ENCODE measurements around the gene LRRC27.
"Not testable (repeated sequence)": the region's sequence is repeated elsewhere in the genome, so short reads cannot be mapped to it uniquely, and the experiment has no call there.

Gene LRRC27

DNA sequence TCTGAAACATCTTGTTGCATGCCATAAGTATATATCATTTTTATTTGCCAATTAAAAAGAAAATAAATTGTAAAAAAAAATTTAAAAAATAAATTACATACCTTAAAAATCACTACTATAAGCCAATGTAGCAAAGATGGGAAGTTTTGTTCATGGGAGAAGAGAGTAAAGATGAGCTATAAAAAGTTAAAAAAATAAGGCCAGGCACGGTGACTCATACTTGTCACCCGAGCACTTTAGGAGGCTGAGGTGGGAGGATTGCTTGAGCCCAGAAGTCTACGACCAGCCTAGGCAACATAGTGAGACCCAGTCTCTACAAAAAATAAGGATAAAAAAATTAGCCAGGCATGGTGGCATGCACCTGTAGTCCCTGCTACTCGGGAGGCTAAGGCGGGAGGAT, 15.9 kb upstream of the LRRC27 start:
- DNase-seq, result no peak

GRCh38 chr10:132317477-132317876, 14.5 kb upstream of the LRRC27 start:
- not testable (repeated sequence) for DNase-seq

DNA sequence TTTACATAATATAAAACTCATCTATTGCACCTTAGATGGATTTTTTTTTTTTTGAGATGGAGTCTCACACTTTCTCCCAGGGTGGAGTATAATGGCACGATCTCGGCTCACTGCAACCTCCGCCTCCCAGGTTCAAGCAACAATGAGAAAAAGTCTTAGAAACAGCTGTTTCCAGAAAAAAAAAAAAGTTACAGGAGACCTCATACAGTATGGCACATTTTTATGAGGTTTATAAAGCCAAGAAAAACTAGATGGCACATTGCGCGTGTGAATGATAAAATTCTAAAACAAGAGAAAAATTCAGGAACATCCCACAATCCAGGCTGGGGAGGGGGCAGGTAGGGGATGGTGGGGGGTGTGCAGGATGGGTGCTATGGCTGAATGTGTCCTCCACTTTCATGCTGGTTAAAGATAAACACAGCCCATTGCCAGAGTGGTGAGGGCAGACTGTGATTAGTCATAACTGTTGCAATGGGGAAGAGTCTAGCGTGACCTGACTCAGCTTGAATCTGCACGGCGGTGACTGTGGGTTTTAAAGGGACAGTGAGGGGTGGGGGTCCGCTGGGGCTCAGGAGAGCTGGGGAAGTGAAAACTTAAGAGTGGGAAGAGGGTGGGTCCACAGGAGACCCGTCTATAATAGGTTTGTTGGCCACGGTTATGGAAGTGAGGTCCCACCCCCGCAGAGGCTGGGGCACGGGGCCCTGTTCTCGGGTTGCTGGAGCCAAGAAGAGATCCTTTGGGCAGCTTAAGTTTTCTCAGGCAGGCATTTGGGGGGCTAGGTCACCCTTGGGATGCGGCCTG, 11.9 kb upstream of the LRRC27 start:
- peak; percentile 23 for DNase-seq

DNA sequence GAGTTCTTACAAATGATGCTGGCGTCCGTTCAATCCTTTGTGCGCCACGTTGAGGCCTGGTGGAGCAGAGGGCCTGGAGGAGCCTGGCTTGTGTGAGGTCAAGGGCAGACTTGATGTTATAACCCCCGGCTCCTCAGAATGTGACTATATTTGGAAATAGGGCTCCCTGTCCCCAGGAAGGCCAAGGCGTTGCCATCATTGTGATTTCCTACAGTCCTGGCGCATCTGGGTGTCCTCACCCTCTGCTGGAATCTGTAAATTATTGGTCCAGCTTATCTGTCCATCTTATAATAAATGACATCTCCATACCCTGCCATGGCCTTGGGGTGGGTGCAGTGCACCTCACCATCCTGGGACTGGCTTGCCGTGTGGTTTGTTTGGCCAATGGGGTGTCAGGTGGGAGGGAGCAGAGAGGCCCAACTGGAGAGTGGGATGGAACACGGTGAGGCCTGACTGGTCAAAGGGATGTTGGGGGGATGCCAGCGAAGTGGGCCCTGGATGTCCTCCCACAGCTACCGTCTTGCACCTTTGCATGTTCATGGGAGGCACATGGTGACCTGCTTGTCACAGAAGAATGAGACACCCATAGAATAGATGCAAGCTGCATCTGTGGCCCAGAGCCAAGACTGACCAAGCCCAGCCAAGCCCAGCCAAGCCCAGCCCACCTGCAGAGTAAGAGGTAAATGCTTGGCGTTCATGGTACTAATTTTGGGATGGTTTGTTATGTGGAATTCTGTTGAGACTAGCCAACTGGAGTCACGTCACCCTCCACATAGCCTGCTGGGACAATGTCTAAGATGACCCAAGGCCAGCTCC, 11.1 kb upstream of the LRRC27 start:
- DNase-seq, result no peak

DNA sequence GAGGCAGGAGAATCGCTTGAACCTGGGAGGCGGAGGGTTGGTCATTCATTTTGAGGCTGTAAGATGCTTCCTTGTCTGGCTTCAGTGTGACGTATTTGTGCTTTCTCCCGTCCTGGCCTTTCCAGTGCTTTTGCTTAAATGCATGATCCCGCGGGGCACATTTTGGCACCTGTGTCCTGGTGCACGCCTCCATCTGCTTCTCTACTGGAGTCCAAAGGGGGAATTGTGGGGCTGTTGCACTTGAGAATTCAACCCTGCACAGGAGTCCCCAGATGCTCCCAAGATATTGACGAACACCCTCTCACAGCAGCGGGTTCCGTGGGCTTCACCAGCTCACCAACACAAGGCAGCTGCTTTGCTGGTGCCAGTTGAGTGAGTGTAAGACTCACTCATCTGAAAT, 10.3 kb upstream of the LRRC27 start:
- no peak for DNase-seq

DNA sequence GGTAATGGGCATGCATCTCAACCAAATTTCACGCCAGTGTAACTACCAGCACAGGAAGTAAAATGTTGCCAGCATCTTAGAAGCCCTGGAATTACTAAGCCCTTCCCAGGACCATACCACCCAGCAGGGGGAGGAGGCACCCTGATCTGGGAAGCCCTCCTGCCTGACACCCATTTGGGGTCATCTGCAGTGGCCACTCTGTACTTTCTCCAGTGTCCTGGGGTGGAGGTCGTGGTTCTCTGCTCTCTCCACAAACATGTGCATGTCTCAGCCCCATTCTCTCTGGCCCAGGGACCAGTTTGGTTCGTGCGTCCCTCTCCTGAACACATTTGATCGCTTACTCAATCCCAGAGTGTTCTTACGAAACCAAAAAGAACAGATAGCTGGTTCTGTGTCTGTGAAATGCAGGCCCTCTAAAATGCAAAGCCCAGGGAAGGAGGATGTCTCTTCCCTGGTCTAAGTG, 9.4 kb upstream of the LRRC27 start:
- no peak for DNase-seq

- DNase-seq, result no peak
Measured at GRCh38 chr10:132324186-132324585, 7.8 kb upstream of the LRRC27 start.

GRCh38 chr10:132326344-132326889, 5.6 kb upstream of the LRRC27 start:
- no peak for DNase-seq

DNA sequence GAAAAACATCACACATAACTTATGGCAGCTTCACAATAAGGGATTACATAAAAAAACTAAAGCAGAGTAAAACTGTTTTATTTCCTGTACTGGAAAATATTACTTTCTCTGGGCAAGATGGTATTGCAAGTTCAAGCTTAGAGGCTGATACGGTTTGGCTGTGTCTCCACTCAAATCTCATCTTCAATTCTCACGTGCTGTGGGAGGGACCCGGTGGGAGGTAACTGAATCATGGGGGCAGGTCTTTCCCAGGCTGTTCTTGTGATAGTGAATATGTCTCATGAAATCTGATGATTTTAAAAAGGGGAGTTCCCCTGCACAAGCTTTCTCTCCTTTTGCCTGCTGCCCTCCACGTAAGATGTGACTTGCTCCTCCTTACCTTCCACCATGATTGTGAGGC, 5.1 kb upstream of the LRRC27 start:
- peak; percentile 59 for DNase-seq

DNA sequence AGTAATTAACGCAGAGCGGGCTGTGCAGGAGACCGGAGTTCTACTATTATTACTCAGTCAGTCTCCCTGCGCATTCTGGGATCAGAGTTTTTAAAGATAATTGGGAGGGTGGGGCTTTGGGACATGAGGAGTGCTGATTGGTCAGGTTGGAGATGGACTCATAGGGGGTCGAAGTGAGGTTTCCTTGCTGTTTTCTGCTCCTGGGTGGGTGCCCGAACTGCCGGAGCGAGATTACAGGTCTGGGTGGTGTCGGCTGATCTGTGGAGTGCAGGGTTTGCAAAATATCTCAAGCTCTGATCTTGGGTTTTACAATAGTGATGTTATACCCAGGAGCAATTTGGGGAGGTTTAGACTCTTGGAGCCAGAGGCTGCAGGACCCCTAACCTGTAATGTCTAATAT, 3.9 kb upstream of the LRRC27 start:
- DNase-seq, result no peak

DNA sequence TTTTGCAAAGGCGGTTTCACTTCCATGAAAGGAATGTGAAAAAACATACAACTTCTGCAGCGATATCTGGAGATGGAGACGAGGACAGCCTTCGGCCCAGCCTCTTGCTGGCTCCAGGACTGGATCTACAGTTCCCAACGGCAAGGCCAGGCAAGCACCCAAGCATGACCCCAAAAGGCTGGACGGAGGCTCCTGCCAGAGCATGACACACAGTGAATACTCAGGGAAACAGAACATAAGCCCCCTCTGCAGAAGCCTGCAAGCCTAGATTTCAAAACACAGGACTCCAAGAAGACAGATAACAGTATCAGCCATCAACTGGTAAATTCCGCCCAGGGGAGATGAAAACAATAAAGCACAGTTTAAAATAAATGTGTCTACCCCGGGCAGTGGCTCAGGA, 3.3 kb upstream of the LRRC27 start:
- no peak for DNase-seq

DNA sequence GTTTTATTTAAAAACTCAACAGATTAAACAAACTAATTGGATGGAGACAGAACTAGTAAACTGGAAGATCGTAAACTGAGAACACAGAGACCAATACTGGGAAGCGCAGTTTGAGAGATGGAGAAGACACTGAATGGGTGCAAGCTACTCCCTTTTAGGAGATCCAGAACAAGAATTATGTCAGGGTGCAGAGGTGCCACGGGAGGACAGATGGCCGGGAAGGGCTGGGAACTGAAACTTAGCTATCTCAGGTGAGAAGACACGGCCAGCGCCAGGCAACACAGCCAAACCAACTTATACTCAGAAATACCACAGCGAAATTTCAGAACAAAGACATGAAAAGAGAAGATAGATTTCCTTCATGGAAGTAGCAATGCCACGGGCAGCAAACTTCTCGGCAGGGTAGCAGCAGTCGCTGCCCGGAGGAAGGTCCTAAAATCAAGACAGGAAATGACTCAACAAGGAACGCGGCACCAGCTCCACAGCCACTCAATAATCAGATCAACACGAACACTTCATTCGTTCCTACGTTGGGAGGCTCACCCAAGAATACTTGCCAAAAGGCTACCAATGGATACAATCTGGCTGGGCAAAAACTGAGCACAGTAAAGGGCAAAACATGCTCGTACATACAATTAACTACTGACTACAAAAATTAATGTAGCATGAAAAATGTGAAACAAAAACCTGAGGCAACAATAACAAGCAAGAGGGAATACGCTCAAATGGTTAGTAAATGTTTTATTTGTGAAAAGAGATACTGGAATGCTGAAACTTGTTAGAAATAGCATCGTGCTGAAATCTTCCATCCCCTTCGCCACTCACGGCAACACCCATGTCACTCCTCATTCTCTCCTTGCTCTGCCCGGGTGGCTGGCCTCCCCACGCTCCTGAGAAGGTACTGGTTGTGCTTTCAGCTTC, 2.2 kb upstream of the LRRC27 start:
- DNase-seq, result peak; percentile 18

GRCh38 chr10:132330486-132330833, 1.5 kb upstream of the LRRC27 start:
- DNase-seq, result no peak

DNA sequence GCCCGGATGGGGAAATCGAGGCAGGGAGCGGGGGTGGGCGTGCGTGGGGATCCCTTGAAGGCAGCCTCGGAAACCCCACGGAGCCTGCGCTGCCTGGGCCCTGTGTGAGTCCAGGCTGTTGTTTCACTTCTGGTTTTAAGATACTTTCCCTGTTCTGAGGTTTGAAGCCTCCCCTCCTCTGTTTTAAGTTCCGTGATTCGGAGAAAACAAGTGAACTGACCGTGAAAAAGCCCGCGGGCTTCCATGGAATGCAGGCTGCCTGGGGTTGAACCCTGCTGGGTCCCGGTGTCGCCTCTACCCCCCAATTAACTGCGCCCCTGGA, 401 bp downstream of the LRRC27 start:
- no peak for DNase-seq

- DNase-seq, result no peak
Measured at GRCh38 chr10:132333386-132333785, 1.4 kb downstream of the LRRC27 start.

DNA sequence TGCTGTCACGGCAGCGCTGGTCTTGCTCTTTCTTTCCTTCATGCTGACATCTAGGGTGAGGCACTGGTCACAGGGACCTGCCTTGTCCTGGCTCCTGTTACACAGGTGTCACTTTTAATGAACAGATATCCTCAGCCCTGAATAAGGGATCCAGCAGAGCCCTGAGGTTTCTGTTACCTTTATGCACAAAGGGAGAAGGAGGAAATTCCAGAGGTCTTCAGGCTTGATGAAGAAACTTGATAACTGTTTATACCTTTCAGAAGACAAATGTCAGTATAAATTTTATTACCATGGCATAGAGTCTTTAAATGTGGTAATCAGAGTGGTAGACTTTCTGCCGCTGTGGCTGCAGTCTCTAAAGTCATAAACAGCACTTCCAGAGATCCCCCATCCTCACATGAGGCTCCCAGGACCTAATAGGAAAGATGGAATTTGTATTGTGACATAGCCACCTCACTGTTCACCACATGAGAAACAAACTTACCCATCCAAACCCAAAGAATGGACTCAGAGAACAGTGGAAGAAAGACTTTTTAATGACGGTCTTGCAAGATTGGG, 2.7 kb downstream of the LRRC27 start:
- DNase-seq, result no peak

DNA sequence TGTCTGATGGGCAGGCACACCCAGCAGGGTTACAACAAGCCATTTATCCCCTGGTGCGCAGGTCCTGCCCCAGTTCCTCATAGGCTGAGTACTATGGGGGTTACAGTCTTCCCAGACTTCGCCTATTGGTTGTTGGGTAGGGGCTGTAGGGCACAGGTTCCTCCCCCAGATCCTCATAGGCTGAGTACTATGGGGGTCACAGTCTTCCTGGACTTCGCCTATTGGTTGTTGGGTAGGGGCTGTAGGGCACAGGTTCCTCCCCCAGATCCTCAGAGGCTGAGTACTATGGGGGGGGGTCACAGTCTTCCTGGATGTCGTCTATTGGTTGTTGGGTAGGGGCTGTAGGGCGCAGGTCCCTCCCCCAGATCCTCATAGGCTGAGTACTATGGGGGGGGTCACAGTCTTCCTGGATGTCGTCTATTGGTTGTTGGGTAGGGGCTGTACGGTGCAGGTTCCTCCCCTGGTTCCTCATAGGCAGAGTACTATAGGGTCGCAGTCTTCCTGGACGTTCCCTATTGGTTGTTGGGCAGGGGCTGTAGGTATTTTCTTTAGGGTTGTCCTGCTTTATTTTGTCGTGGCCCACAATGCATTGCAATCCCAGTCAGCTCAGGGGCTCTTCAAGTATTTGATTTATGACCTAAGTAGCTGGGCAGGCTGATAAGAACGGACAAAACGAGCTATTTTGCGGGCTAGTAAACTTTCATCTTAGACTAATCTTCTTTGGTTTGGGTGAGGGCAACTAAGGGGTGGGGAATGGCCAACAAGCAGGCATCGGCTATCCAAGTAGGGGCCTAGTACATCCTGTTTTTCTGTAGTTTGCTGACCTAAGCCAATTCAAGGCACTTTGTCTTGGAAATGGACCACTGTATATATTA, 3.4 kb downstream of the LRRC27 start:
- DNase-seq, result no peak

DNA sequence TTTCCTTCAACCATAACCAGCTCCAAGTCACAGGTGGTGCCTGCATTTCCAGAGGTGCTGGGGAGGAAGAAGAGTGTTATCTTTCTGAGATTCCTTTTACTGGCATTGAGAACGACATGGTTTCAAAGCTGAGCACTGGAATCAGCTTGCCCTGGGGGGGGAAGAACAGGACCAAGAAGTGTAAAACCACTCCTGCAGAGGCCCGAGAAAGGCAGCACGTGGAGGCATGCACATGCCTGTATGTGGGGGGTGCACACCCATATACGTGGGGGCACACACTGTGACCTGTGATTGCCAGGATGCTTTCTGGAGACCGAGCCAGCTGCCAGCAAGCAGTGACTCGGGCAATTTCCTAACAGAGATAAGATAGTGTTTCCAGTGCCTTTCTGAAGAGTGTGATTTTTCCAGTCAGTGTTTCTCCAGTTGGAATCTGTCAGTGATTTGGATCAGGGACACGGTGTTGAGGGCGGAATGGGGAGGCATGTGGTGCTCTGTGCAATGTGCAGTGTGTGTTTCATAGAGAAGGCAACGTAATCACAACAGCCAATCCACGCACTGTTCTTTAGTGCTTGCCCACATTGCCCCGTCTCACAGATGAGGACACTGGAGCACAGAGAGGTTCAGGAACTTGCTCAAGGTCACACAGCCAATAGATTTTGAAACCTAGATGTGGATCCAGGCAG, 4.2 kb downstream of the LRRC27 start:
- DNase-seq, result no peak

DNA sequence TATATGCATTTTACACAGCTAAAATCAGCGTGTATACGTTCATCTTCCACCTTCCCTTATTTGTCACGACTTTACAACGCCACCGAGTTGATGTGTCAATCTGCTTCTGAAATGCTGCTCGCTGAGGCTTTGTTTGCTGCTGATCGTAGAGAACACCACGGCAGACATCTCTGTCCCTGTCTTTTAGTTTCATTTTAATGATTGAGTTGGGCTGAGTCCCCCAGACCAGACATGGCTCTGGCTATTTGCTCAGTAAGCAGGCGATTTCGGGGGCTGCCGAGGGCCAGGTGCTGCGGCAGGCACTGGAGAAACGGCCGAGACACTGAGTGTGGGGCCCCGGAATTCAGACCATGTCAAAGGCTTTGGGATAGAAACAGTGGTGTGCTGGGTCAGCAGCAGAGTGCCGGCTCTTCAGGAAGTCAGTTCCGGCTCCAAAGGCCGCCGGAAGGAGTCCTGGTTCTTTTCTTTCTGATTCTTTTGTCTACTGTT, 5.0 kb downstream of the LRRC27 start:
- DNase-seq, result no peak

DNA sequence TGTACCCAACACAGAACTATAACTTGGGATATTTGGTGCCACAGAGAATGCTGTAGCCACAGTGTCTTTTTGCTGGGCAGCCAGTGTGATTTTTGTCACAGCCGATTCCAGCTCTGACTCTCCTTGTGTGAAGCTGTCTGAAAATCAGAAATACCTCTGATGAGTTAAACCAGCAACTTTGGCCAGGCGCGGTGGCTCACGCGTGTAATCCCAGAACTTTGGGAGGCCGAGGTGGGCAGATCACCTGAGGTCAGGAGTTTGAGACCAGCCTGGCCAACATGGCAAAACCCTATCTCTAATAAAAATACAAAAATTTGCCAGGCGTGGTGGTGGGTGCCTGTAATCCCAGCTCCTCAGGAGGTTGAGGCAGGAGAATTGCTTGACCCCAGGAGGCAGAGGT, 5.9 kb downstream of the LRRC27 start:
- not testable (repeated sequence) for DNase-seq

DNA sequence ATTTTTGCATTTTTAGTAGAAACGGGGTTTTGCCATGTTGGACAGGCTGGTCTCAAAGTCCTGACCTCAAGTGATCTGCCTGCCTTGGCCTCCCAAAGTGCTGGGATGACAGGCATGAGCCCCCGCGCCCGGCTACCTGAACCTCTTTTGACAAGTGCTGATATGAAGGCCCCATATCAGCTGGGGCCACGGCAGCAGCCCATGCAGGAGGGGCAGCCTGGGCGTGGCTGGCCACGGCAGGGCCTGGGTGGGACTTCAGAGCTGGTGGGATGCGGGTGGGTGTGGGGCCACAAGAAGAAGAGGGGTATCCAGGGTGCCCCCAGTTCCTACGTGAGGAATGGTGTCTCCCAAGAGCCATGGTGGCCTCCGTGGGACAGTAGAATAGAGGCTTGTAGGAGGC, 6.9 kb downstream of the LRRC27 start:
- no peak for DNase-seq

Measured in stimulated activated CD4-positive, alpha-beta T cell treated with anti-CD3 and anti-CD28 coated beads, Interleukin-4, amount 100 ng/mL, for 1 hour (primary cell).